GM21381 (cell line): ENCODE data around the gene MTURN.

Experiments
- ATAC-seq: cut with Tn5 transposase; IDR thresholded peaks from one replicate; pipeline ENCODE4 v1.9.1; 2021; ENCODE audit warnings: mild to moderate bottlenecking, moderate library complexity; ENCODE audit not compliant: unreplicated experiment

Gene MTURN

GRCh38 chr7:30135301-30136116, 723 bp downstream of the MTURN start:
- peak; percentile 13 for ATAC-seq

GRCh38 chr7:30136117-30136731, 1.4 kb downstream of the MTURN start:
- ATAC-seq, result no peak

DNA sequence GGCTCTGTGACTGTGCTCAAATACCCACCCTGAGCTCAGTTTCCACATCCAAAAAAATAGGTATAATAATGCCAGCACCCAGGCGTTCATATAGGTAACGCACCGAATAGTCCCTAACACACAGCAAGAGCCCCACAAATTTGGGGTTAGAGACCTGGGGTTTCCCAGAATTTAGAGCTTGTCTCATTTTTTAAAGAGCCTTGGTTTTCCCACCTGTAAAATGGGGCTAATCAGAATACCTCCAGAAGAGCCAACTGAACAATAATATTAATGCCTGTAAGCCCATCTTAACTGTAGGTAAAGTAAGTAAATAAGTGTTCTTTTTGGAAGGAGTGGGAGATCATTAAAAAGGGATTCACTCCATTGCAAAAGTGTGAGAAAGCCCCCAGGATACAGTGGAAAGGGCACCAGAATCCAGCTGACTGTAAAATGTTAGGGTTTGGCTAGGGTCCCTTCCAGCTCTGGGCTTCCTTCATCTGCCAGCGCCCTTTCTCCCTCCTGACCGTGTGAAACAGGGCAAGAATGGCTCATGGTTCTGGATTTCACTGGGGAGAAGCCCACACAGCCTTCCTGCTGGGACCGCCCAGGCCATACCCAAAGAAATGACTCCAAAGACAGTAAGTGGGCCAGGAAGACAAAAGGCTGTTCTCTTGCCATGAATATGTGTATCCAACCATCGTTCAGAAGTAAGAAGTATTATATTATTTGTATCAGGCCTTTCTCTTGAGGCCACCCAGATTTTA, 2.1 kb downstream of the MTURN start:
- no peak for ATAC-seq

- ATAC-seq, result no peak
These were observed 5.1 kb downstream of the MTURN start for GRCh38 chr7:30139836-30140384.

DNA sequence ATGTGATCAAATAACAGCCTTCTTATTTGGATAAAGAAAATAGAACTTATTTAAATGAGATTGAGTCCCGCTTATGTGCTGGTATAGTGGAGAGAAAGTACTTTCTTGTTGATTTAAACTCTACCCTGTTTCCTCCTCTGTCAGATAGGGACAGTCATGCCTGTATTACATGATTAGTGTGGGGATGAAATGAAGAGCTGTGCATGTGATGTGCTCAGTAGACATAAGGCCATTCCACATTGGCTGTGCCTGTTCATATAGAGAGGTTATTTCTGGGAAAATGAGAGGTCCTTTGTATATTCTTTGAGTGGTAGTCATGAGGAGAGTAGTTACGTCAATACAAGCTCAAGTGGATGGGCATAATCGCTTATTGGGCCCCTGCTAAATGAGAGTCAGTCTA, 5.7 kb downstream of the MTURN start:
- no peak for ATAC-seq

- ATAC-seq, result no peak
These were observed 7.9 kb downstream of the MTURN start for GRCh38 chr7:30142710-30143109.

DNA sequence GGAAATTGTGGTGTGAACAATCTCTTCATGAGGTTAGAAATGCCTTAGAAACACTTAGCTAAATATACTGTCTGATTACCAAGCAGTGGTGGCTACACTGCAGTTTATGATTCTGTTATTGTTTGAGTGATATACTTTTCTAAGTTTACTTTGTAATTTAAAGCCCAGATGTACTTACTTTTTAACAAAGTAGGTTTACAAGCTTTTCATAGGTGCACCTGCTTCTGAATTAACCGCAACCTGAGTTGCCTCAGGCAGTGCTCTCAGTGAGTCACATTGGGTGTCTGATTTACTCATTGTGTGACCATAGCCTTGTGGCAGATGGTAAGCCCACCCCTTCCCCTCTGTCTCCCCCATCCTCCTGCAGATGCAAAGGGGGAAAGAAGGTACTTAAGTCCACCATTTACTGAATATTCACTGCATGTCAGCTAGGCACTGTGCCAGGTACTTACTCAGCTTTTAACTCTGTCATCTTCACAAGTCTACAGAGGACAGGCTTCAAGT, 9.0 kb downstream of the MTURN start:
- no peak for ATAC-seq

DNA sequence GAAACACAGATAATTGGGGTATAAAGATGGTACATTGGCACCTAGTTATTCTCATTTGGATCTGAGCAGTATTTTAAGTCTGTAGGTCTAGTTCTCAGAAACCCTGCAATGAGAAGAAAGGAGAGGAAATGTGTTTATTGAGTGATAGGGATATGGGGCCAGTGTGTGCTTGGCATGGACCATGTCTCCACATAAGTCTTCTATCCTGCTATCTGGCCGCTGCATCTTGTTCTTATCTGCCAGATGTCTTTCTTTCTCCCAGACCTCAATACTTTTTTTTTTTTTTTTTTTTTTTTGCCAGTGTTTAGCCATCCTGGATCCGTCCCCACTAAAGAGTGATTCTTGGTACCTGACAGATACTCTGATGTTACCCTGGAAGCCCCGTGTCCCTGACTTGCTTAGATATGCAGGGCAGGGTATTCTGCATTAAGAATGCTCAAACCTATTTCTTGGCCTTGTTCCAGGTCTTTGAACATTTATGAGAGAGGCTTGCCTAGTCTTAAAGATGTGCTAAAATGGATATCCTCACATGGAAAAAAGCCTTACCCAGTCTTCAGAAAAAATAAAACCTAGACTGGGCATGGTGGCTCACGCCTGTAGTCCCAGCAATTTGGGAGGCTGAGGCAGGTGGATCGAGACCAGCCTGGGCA, 10.0 kb downstream of the MTURN start:
- ATAC-seq, result no peak

GRCh38 chr7:30145426-30145970, 10.7 kb downstream of the MTURN start:
- ATAC-seq, result no peak

DNA sequence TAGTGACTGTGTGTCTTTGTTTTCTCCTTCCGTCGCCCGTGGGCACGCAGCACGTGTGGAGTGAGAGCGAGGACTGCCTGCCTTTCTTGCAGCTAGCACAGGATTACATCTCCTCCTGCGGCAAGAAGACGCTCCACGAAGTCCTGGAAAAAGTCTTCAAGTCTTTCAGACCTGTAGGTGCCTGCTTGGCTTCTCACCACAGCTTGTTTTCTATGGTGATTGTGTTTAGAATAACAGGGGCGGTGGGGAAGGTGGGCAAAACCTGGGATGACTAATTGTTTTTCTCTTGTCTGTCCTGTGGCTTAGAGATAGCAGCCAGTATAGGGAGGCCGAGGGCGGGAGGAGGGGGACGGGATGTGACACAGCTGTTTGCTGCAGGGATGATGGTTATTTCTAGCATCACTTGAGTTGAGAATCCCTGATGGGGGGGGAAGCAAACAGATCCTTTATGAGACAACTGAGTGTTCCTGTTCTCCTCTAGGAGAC, 11.4 kb downstream of the MTURN start:
- no peak for ATAC-seq

DNA sequence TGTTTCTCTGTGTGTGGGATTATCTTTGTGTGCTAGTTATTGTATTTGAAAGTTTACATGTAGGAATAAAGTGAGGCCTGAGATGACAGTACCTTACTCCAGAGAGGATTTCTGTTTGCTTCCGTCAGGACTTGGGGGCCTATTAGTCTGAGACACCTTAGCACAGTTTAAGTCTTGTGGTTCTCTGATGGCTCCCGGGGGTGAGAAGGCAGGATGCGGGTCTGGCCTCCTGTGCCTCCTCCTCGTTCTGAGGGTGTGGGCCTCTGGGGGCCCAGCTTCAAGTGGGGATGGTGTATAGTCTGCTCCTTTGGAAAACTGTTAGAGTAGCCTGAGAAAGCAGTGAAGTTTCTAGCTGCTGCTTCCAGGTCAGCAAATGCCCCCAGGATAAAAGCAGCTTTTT, 12.4 kb downstream of the MTURN start:
- no peak for ATAC-seq

GRCh38 chr7:30147785-30148184, 13.0 kb downstream of the MTURN start:
- no peak for ATAC-seq

- no peak for ATAC-seq
These were observed 13.6 kb downstream of the MTURN start for GRCh38 chr7:30148426-30148825.

- no peak for ATAC-seq
These were observed 14.2 kb downstream of the MTURN start for GRCh38 chr7:30148951-30149459.

GRCh38 chr7:30149640-30150272, 15.0 kb downstream of the MTURN start:
- ATAC-seq, result no peak

DNA sequence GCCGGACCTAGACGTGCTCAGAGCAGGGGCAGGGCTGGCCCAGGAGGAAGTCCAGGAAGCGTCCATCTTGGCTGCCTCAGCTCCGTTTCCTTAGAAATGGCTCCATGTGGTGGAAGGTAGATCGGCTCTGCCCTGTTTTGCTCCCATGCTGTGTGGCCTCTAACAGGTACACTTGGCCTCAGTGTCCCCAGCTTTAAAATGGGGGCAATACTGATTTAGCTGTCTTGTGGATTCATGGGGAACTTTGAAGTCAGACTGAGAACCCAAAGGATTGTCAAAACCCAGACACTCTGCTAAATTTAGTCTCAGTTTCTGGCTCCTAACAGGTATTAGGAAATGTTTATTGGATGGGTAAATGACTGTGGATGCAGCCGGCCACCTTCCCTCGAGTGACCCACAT, 15.9 kb downstream of the MTURN start:
- no peak for ATAC-seq

GRCh38 chr7:30154111-30154587, 19.4 kb downstream of the MTURN start:
- no peak for ATAC-seq

- no peak for ATAC-seq
These were observed 20.7 kb downstream of the MTURN start for GRCh38 chr7:30155481-30155880.

DNA sequence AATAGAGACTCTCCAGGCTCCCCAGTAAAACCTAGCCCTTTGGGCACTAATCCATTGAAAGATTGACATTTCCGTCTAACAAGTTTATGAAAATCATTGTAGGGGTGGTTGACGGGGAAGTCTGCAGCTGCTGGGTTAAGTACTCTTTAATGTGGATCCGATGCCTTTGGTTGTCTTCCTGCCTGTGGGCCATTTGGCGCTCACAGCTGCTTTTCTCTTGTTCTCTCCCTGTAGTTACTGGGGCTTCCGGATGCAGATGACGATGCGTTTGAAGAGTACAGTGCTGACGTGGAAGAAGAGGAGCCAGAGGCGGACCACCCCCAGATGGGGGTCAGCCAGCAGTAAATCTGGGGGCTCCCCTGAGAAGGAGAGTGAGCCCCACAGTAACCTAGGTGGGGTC, 22.4 kb downstream of the MTURN start:
- ATAC-seq, result no peak

- ATAC-seq, result no peak
These were observed 24.4 kb downstream of the MTURN start for GRCh38 chr7:30159163-30159562.
